OCI-LY7 (cell line): Measurements from ENCODE around the gene C10orf71. TPM values are rescaled to one million over a fixed set of nuclear protein-coding genes. Genes with fewer than 3 reads are reported as not detected.

Experiments
- BruUV-seq: library from RNA; stranded (reverse); fragments of 400-500 nt; replicated peaks from 2 replicates; lab custom pipeline; 2021; lab: Mats Ljungman, UMichigan
- CTCF ChIA-PET: fragments of 300-600 bp; sonication (Branson Sonifier 250); formaldehyde crosslinking; loops from one replicate; lab custom pipeline; 2022; ENCODE audit warnings: antibody characterized with exemption; ENCODE audit not compliant: unreplicated experiment; lab: Charles Lee
- POLR2A ChIA-PET: fragments of 300-600 bp; sonication (Branson Sonifier 250); formaldehyde crosslinking; loops from one replicate; lab custom pipeline; 2022; ENCODE audit warnings: antibody characterized with exemption; lab: Charles Lee
- DNase-seq: peaks from one replicate; pipeline ENCODE4 v3.0.0-alpha.2; 2015; ENCODE audit warnings: low spot score
- H2AFZ ChIP-seq: fragments of 200-600 bp; sonication (generic), shearing (Covaris generic); 2 replicates; pipeline ENCODE4 v1.6.1; 2014; ENCODE audit warnings: mild to moderate bottlenecking, antibody characterized with exemption, low read length, moderate library complexity
- H3K27ac ChIP-seq: fragments of 200-600 bp; sonication (generic); 2 replicates; pipeline ENCODE4 v1.5.1; 2014; ENCODE audit warnings: mixed run types, low read depth, mild to moderate bottlenecking, moderate library complexity, low read length, inconsistent platforms; ENCODE audit not compliant: poor library complexity, severe bottlenecking
- H3K36me3 ChIP-seq: fragments of 200-600 bp; sonication (generic); 2 replicates; pipeline ENCODE4 v1.6.1; 2014; ENCODE audit warnings: mild to moderate bottlenecking, antibody characterized with exemption, low read length, moderate library complexity, mixed read lengths; ENCODE audit not compliant: insufficient read depth
- H3K4me1 ChIP-seq: fragments of 200-600 bp; sonication (generic); 2 replicates; pipeline ENCODE4 v1.5.1; 2014; ENCODE audit warnings: mild to moderate bottlenecking, low read length; ENCODE audit not compliant: insufficient read depth, poor library complexity, severe bottlenecking
- H3K4me2 ChIP-seq: fragments of 200-600 bp; sonication (generic); 2 replicates; pipeline ENCODE4 v1.6.1; 2014; ENCODE audit warnings: mild to moderate bottlenecking, low read length
- H3K4me3 ChIP-seq: fragments of 200-600 bp; sonication (generic); 2 replicates; pipeline ENCODE4 v1.5.1; 2014; ENCODE audit warnings: mild to moderate bottlenecking, low read depth, low read length; ENCODE audit not compliant: poor library complexity, severe bottlenecking
- H3K79me2 ChIP-seq: fragments of 200-600 bp; sonication (generic); 2 replicates; pipeline ENCODE4 v1.6.1; 2016; ENCODE audit warnings: low read depth, mild to moderate bottlenecking, low read length, moderate library complexity, mixed read lengths; ENCODE audit not compliant: insufficient read depth
- H3K9me2 ChIP-seq: fragments of 200-600 bp; sonication (generic); 2 replicates; pipeline ENCODE4 v1.6.1; 2016; ENCODE audit warnings: mild to moderate bottlenecking, low read length, mixed read lengths; ENCODE audit not compliant: insufficient read depth
- H3K9me3 ChIP-seq: fragments of 200-600 bp; sonication (generic); 2 replicates; pipeline ENCODE4 v1.6.1; 2014; ENCODE audit warnings: mild to moderate bottlenecking, mixed run types, low read length, mixed read lengths
- H4K20me1 ChIP-seq: fragments of 200-600 bp; sonication (generic); 2 replicates; pipeline ENCODE4 v1.6.1; 2014; ENCODE audit warnings: mild to moderate bottlenecking, antibody characterized with exemption, low read length, moderate library complexity, mixed read lengths; ENCODE audit not compliant: insufficient read depth
- EZH2phosphoT487 ChIP-seq: fragments of 200-600 bp; sonication (generic); IDR thresholded peaks from 2 replicates; pipeline ENCODE4 v1.6.1; 2018; ENCODE audit warnings: low read depth, borderline replicate concordance, mild to moderate bottlenecking, mixed run types, antibody characterized with exemption, low read length, moderate library complexity, mixed read lengths
- intact Hi-C: fragments of 100-400 bp; cut with micrococcal nuclease; formaldehyde crosslinking; loops from one replicate; pipeline ENCODE4 v1.10.0; 2022; ENCODE audit not compliant: unreplicated experiment
- total RNA-seq, 2 experiments: library from RNA; depleted of rRNA in 1 of 2; stranded (reverse); fragments of >200 nt in 1 of 2; shearing (Covaris generic) in 1 of 2; gene quantifications; 2 replicates each; pipeline ENCODE4 v1.2.3, GENCODE V29; 2014 to 2022
- TF ChIP-seq, protein P1 (sequence below): fragments of 200-600 bp; sonication (generic); conservative IDR thresholded peaks from 2 replicates; pipeline ENCODE4 v1.5.1; 2014; ENCODE audit warnings: mild to moderate bottlenecking, antibody characterized with exemption, low read length, moderate library complexity, mixed read lengths

The C10orf71 gene
- total RNA-seq, 2 experiments from 2014 or later = 0.06 to 0.08 TPM

DNA sequence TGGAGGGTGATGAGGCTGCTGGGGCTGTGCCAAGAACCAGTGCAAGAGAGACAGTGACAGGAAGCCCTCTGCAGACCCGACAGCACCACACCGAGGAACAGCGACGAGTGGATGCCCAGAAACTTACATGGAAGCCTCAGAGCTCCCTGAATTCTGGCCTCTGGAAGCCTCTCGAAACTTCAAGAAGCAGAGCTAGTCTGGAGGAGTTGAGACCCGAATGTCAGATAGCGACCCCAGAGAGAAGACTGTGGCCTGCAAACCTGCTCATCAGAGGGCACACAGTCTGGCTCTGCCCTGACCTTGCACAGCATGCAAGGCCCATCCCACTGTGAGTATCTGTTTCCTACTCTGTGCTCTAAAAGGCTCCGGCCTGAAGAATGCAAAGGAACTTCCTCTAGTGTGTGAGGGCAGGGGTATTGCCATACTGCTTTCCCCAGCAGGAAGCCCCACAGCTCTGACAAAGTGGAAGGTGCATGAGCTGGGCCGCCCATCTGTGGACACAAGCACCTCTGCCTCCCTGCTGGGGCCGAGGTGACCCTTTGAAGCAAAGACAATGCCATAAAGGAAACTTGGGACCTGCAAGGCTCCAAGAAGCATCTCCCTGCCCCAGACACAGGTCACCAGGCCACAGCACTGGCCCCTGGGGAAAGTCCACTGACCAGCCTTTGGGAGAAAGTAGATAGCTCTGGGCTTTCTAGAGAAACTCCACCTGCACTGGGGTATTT lies 10.5 kb upstream of the C10orf71 start:
- Histone ChIP-seq H3K4me3 (no peak overlapping the region), H3K27ac (no peak overlapping the region), H3K4me2 (no peak overlapping the region), H3K4me1 (no peaks in the 10 kb centered on the region), H3K36me3 (no peaks in the 10 kb centered on the region), H4K20me1 (no peaks in the 10 kb centered on the region), H3K9me2 (no peaks in the 10 kb centered on the region), H3K79me2 (no peaks in the 10 kb centered on the region), H2AFZ (no peak overlapping the region), H3K9me3 (no peaks in the 10 kb centered on the region)
- CTCF ChIA-PET = no interaction called here
- no TSS peak for BruUV-seq
- POLR2A ChIA-PET = interaction anchor here (0.9 kb wide), 1 partner anchor 40 kb away, joined by 3 read pairs; no protein-coding TSS in a partner anchor
- intact Hi-C loops = no loop called here
- TF ChIP-seq EZH2phosphoT487 = no peak
- TF ChIP-seq, protein P1, sequence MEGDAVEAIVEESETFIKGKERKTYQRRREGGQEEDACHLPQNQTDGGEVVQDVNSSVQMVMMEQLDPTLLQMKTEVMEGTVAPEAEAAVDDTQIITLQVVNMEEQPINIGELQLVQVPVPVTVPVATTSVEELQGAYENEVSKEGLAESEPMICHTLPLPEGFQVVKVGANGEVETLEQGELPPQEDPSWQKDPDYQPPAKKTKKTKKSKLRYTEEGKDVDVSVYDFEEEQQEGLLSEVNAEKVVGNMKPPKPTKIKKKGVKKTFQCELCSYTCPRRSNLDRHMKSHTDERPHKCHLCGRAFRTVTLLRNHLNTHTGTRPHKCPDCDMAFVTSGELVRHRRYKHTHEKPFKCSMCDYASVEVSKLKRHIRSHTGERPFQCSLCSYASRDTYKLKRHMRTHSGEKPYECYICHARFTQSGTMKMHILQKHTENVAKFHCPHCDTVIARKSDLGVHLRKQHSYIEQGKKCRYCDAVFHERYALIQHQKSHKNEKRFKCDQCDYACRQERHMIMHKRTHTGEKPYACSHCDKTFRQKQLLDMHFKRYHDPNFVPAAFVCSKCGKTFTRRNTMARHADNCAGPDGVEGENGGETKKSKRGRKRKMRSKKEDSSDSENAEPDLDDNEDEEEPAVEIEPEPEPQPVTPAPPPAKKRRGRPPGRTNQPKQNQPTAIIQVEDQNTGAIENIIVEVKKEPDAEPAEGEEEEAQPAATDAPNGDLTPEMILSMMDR = no peak
- DNase-seq = no peak

GRCh38 chr10:49289480-49289879 lies 9.5 kb upstream of the C10orf71 start:
- H3K4me2 ChIP-seq = no peak overlapping the region
- BruUV-seq = no TSS peak
- intact Hi-C loops = no loop called here
- DNase-seq = no peak
- no peak overlapping the region for H3K27ac ChIP-seq
- H3K79me2 ChIP-seq = no peaks in the 10 kb centered on the region
- H3K9me2 ChIP-seq = no peaks in the 10 kb centered on the region
- TF ChIP-seq, protein P1 = no peak
- no peak for TF ChIP-seq EZH2phosphoT487
- H3K4me1 ChIP-seq = no peaks in the 10 kb centered on the region
- POLR2A ChIA-PET = no interaction called here
- no peaks in the 10 kb centered on the region for H4K20me1 ChIP-seq
- H3K36me3 ChIP-seq = no peaks in the 10 kb centered on the region
- CTCF ChIA-PET = no interaction called here
- no peak overlapping the region for H2AFZ ChIP-seq
- no peak overlapping the region for H3K4me3 ChIP-seq
- H3K9me3 ChIP-seq = no peaks in the 10 kb centered on the region

DNA sequence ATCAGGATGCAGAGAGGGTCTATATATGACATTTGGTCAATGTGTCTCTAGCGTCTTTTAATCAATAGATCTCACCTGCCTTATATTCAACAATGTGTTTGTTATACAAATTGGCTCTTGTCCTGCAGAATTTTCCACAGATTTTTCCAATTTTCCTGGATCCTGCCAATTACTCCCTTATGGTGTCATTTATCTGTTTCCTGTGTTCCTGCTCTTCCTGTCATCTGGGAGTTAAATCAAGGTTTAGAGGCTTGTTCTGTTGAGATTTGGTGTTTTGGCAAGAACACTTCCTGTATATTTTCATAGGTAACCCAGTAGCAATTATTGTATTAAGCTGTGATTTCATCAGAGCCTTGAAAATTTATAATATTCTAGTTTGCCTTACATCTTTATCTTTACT lies 8.8 kb upstream of the C10orf71 start:
- Histone ChIP-seq H3K9me2 (no peaks in the 10 kb centered on the region), H3K27ac (no peak overlapping the region), H3K36me3 (no peaks in the 10 kb centered on the region), H3K9me3 (no peaks in the 10 kb centered on the region), H3K4me1 (no peaks in the 10 kb centered on the region), H2AFZ (no peak overlapping the region), H3K79me2 (no peaks in the 10 kb centered on the region), H3K4me2 (no peak overlapping the region), H4K20me1 (no peaks in the 10 kb centered on the region), H3K4me3 (no peak overlapping the region)
- CTCF ChIA-PET = no interaction called here
- DNase-seq = no peak
- intact Hi-C loops = no loop called here
- POLR2A ChIA-PET = no interaction called here
- TF ChIP-seq, protein P1 = no peak
- no TSS peak for BruUV-seq
